Endothelial cell of umbilical vein (primary cell): ENCODE results near the gene ADGRD1. TPM values are rescaled to one million over a fixed set of nuclear protein-coding genes. Genes with fewer than 3 reads are reported as not detected.

Source experiments
- BruUV-seq: library from RNA; stranded (reverse); fragments of 400-500 nt; replicated peaks from 2 replicates; lab custom pipeline; 2021; lab: Mats Ljungman, UMichigan
- CTCF ChIA-PET: fragments of 300-600, 350-600 bp; sonication (Branson Sonifier 250); formaldehyde crosslinking; loops from one replicate; lab custom pipeline; 2021; ENCODE audit warnings: antibody characterized with exemption, inconsistent platforms; lab: Charles Lee
- POLR2A ChIA-PET: fragments of 300-600, 350-600 bp; sonication (Branson Sonifier 250); formaldehyde crosslinking; loops from one replicate; lab custom pipeline; 2021; ENCODE audit warnings: antibody characterized with exemption, inconsistent platforms; lab: Charles Lee
- DNase-seq: peaks from one replicate; pipeline ENCODE4 v3.0.0-alpha.2; 2011; ENCODE audit warnings: low read depth, low spot score
- FAIRE-seq: peaks from 2 replicates; lab custom pipeline; 2011; peaks lifted over from hg19 to GRCh38; lab: Jason Lieb, UNC
- H2AFZ ChIP-seq: 2 replicates; pipeline ENCODE4 v1.6.0; 2012; ENCODE audit warnings: low read depth, low read length, control low read depth, inconsistent platforms
- H3K27ac ChIP-seq: 2 replicates; pipeline ENCODE4 v1.5.1; 2011; ENCODE audit warnings: low read depth, mild to moderate bottlenecking, control low read depth, low read length, moderate library complexity; ENCODE audit not compliant: insufficient read depth
- H3K27me3 ChIP-seq, 2 experiments: 2 replicates each; pipeline versions ENCODE4 v1.6.0 to v1.6.1; 2011; ENCODE audit warnings: low read length in 2 of 2, mixed read lengths in 1 of 2; ENCODE audit not compliant: control insufficient read depth in 2 of 2, insufficient read depth in 2 of 2
- H3K36me3 ChIP-seq, 2 experiments: 2 replicates in 1 of 2; 3 replicates in 1 of 2; pipeline ENCODE4 v1.5.1; 2011; ENCODE audit warnings: low read length in 2 of 2, mild to moderate bottlenecking in 1 of 2, moderate library complexity in 1 of 2; ENCODE audit not compliant: control insufficient read depth in 2 of 2, insufficient read depth in 2 of 2; ENCODE audit errors: extremely low read depth in 1 of 2
- H3K4me1 ChIP-seq: 3 replicates; pipeline ENCODE4 v1.5.1; 2011; ENCODE audit warnings: mild to moderate bottlenecking, low read length; ENCODE audit not compliant: control insufficient read depth, insufficient read depth; ENCODE audit errors: extremely low read depth
- H3K4me2 ChIP-seq: 2 replicates; pipeline ENCODE4 v1.6.1; 2011; ENCODE audit warnings: low read length, control low read depth, mixed read lengths; ENCODE audit not compliant: insufficient read depth
- H3K4me3 ChIP-seq, 3 experiments: fragments of 200-600 bp in 1 of 3; sonication (generic), shearing (Covaris generic) in 1 of 3; replicated peaks in 1 of 3; 2 replicates each; pipeline ENCODE4 v1.5.1; 2011 to 2016; ENCODE audit warnings: control low read depth in 3 of 3, low read length in 3 of 3, mild to moderate bottlenecking in 2 of 3, inconsistent platforms in 1 of 3, low read depth in 1 of 3, moderate library complexity in 1 of 3; ENCODE audit not compliant: insufficient read depth in 1 of 3
- H3K79me2 ChIP-seq: 2 replicates; pipeline ENCODE4 v1.6.0; 2012; ENCODE audit warnings: low read length, inconsistent platforms; ENCODE audit not compliant: control insufficient read depth, insufficient read depth
- H3K9ac ChIP-seq: replicated peaks from 2 replicates; pipeline ENCODE3; 2011; ENCODE audit warnings: low read length, control low read depth; ENCODE audit not compliant: insufficient read depth; ENCODE audit errors: extremely low read depth
- H3K9me1 ChIP-seq: replicated peaks from 3 replicates; pipeline ENCODE4 v1.6.0; 2011; ENCODE audit warnings: mild to moderate bottlenecking, low read length; ENCODE audit not compliant: control insufficient read depth, insufficient read depth; ENCODE audit errors: extremely low read depth
- H3K9me3 ChIP-seq: replicated peaks from 2 replicates; pipeline ENCODE4 v1.5.1; 2012; ENCODE audit warnings: low read length, inconsistent platforms; ENCODE audit not compliant: control insufficient read depth, insufficient read depth
- H4K20me1 ChIP-seq: replicated peaks from 2 replicates; pipeline ENCODE3; 2011; ENCODE audit warnings: mild to moderate bottlenecking, low read length; ENCODE audit not compliant: control insufficient read depth, insufficient read depth; ENCODE audit errors: extremely low read depth
- CTCF ChIP-seq, 2 donors: IDR thresholded peaks; 1 replicate in 1 of 2; 2 replicates in 1 of 2; pipeline ENCODE4 v1.5.1; 2011; ENCODE audit warnings: low read length in 2 of 2, mild to moderate bottlenecking in 2 of 2, moderate library complexity in 2 of 2, control low read depth in 1 of 2, inconsistent platforms in 1 of 2, low read depth in 1 of 2; ENCODE audit not compliant: insufficient read depth in 1 of 2; ENCODE audit errors: extremely low read depth in 1 of 2
- EZH2 ChIP-seq: IDR thresholded peaks from 2 replicates; pipeline ENCODE4 v1.6.1; 2012; ENCODE audit warnings: borderline replicate concordance, low read depth, mild to moderate bottlenecking, moderate library complexity, low read length, inconsistent platforms; ENCODE audit not compliant: severe bottlenecking
- FOS ChIP-seq: IDR thresholded peaks from 2 replicates; pipeline ENCODE4 v1.6.1; 2011; ENCODE audit warnings: mild to moderate bottlenecking, low read length, moderate library complexity, borderline replicate concordance; ENCODE audit not compliant: insufficient read depth
- GATA2 ChIP-seq: IDR thresholded peaks from 2 replicates; pipeline ENCODE4 v1.7.0; 2011; ENCODE audit warnings: low read depth, mild to moderate bottlenecking, moderate library complexity, mixed read lengths, low read length; ENCODE audit not compliant: insufficient read length, insufficient read depth
- JUN ChIP-seq: IDR thresholded peaks from 2 replicates; pipeline ENCODE4 v1.6.1; 2011; ENCODE audit warnings: borderline replicate concordance, low read depth; ENCODE audit not compliant: insufficient read length, insufficient read depth
- MAX ChIP-seq: IDR thresholded peaks from 2 replicates; pipeline ENCODE4 v1.6.1; 2011; ENCODE audit not compliant: insufficient read depth, insufficient read length
- MYC ChIP-seq: IDR thresholded peaks from one replicate; pipeline ENCODE4 v1.6.1; 2011; ENCODE audit warnings: mild to moderate bottlenecking, low read depth, low read length
- POLR2A ChIP-seq: IDR thresholded peaks from 2 replicates; pipeline ENCODE4 v1.6.1; 2012; ENCODE audit warnings: low read depth, mild to moderate bottlenecking, control low read depth, low read length
- POLR2AphosphoS5 ChIP-seq: IDR thresholded peaks from 2 replicates; pipeline ENCODE4 v1.6.1; 2012; ENCODE audit warnings: low read depth, mild to moderate bottlenecking, control low read depth, low read length, moderate library complexity; ENCODE audit not compliant: insufficient read depth
- dilution Hi-C: fragments of 300-500 bp; cut with MboI; formaldehyde crosslinking; loops from one replicate; pipeline ENCODE4 v1.15.0; 2019; ENCODE audit warnings: low sequenced_read_pairs; ENCODE audit not compliant: extremely low pct_ligation_motif_present
- intact Hi-C: fragments of 100-400 bp; cut with micrococcal nuclease; formaldehyde crosslinking; loops from one replicate; pipeline ENCODE4 v1.10.0; 2022
- polyA plus RNA-seq, 4 experiments: library from polyadenylated mRNA; depleted of rRNA in 3 of 4; stranded (reverse) in 3 of 4; unstranded in 1 of 4; fragments of >200 nt; gene quantifications; 2 replicates each; pipeline versions ENCODE4 v1.2.1 to v1.2.3, GENCODE V29; 2011 to 2012; ENCODE audit warnings: missing spikeins in 1 of 4
- total RNA-seq: library from RNA; stranded (reverse); gene quantifications from 2 replicates; pipeline ENCODE4 v1.2.3, GENCODE V29; 2021

The ADGRD1 gene
- total and polyA plus RNA-seq, 2 donors (not counting 3 experiments of a cell fraction or from before 2014, with no cell fraction given), result 0.07 TPM; not detected in 1

GRCh38 chr12:131123817-131124216 lies 170.1 kb downstream of the ADGRD1 start:
- Histone ChIP-seq H4K20me1 (no peaks in the 10 kb centered on the region), H3K27ac (no peak overlapping the region), H3K79me2 (no peaks in the 10 kb centered on the region), H3K9ac (no peak overlapping the region), H3K4me1 (no peaks in the 10 kb centered on the region), H3K27me3 (no peaks in the 10 kb centered on the region), H3K9me3 (no peaks in the 10 kb centered on the region), H3K4me2 (no peak overlapping the region), H3K9me1 (no peaks in the 10 kb centered on the region), H2AFZ (no peak overlapping the region), H3K36me3 (no peaks in the 10 kb centered on the region), H3K4me3 (no peak overlapping the region)
- FAIRE-seq (no peak), DNase-seq (no peak)
- CTCF ChIA-PET, result no interaction called here
- intact Hi-C loops, result no loop called here
- POLR2A ChIA-PET, result no interaction called here
- TF ChIP-seq POLR2A, result no peak
- no peak for TF ChIP-seq EZH2
- TF ChIP-seq GATA2, result no peak
- TF ChIP-seq CTCF (IDR thresholded peaks at IDR 0.05; ENCODE audit: extremely low read depth in 1 of 2, insufficient read depth in 1 of 2, low read depth in 1 of 2, low read length in 2 of 2), result no peak
- TF ChIP-seq JUN, result no peak
- TF ChIP-seq FOS, result no peak
- no peak for TF ChIP-seq MAX
- no peak for TF ChIP-seq POLR2AphosphoS5
- no peak for TF ChIP-seq MYC
- BruUV-seq, result no TSS peak
- dilution Hi-C loops, result no loop called here
